HepG2 (cell line): ENCODE measurements around the gene FRK. TPM values are rescaled to one million over a fixed set of nuclear protein-coding genes. Genes with fewer than 3 reads are reported as not detected.

Experiments used
- AGO2 ChIP-seq: fragments of 200-400 bp; formaldehyde crosslinking; optimal IDR thresholded peaks from 2 replicates; pipeline ENCODE3; 2017; ENCODE audit warnings: mild to moderate bottlenecking, low read depth, low read length, moderate library complexity
- HBP1 ChIP-seq: IDR thresholded peaks from 2 replicates; pipeline ENCODE4 v1.6.1; 2016; ENCODE audit warnings: low read depth, control low read depth
- NFAT5 ChIP-seq: sonication (generic); formaldehyde crosslinking; IDR thresholded peaks from 2 replicates; pipeline ENCODE4 v1.4.0; 2020; ENCODE audit warnings: missing genetic modification reagents
- PHF21A ChIP-seq: sonication (generic); formaldehyde crosslinking; IDR thresholded peaks from 2 replicates; pipeline ENCODE4 v1.5.0; 2020; ENCODE audit warnings: mild to moderate bottlenecking, missing genetic modification reagents
- SYNCRIP ChIP-seq: fragments of 200-400 bp; formaldehyde crosslinking; IDR thresholded peaks from 2 replicates; pipeline ENCODE4 v1.6.1; 2018; ENCODE audit warnings: mild to moderate bottlenecking, low read depth, low read length; ENCODE audit not compliant: insufficient read depth
- ZBTB46 ChIP-seq: sonication (generic); formaldehyde crosslinking; IDR thresholded peaks from 2 replicates; pipeline ENCODE4 v1.4.0; 2020; ENCODE audit warnings: mild to moderate bottlenecking, missing genetic modification reagents, borderline replicate concordance
- ZGPAT ChIP-seq: IDR thresholded peaks from 2 replicates; pipeline ENCODE4 v1.6.1; 2016; ENCODE audit warnings: mild to moderate bottlenecking
- ZNF710 ChIP-seq: sonication (generic); formaldehyde crosslinking; IDR thresholded peaks from 2 replicates; pipeline ENCODE4 v1.5.0; 2020; ENCODE audit warnings: mild to moderate bottlenecking, missing genetic modification reagents, borderline replicate concordance
- ZNF768 ChIP-seq: sonication (generic); formaldehyde crosslinking; IDR thresholded peaks from 2 replicates; pipeline ENCODE4 v1.4.0; 2020; ENCODE audit warnings: missing genetic modification reagents
- polyA plus RNA-seq, 8 experiments: library from polyadenylated mRNA; depleted of rRNA in 3 of 8; stranded (reverse) in 7 of 8; unstranded in 1 of 8; fragments of >200 nt; fragmentation: Illumina TruSeq in 4 of 8; extraction: Trizol in 4 of 8; gene quantifications; 2 replicates each; pipeline versions ENCODE4 v1.2.1 to v1.2.3, GENCODE V29; 2011 to 2016; ENCODE audit warnings: low read depth in 4 of 8, missing spikeins in 1 of 8, mixed read lengths in 1 of 8; ENCODE audit not compliant: insufficient read depth in 1 of 8
- total RNA-seq, 5 experiments: library from RNA; depleted of rRNA; stranded (reverse); fragments of >200 nt; fragmentation: Illumina TruSeq; extraction: Trizol; gene quantifications; 2 replicates each; pipeline ENCODE4 v1.2.3, GENCODE V29; 2016; ENCODE audit warnings: low read depth in 1 of 5

The FRK gene
- total and polyA plus RNA-seq, 2 of the 13 experiments (the other 11 are each of a cell fraction or from before 2014, with no cell fraction given) = 1.3 to 2.9 TPM

GRCh38 chr6:116088946-116089345 is 28.3 kb upstream of the FRK start (continued):
- no peak for TF ChIP-seq NFAT5 (CRISPR knock-in tag)
- no peak for TF ChIP-seq ZBTB46 (CRISPR knock-in tag)
- TF ChIP-seq PHF21A (CRISPR knock-in tag) = no peak
- TF ChIP-seq ZNF768 = no peak
- no peak for TF ChIP-seq HBP1 (CRISPR knock-in tag)
- TF ChIP-seq ZNF710 = no peak
- TF ChIP-seq ZGPAT (CRISPR knock-in tag) = no peak
- TF ChIP-seq SYNCRIP = no peak
- TF ChIP-seq AGO2 = no peak
